ENCODE measurements around the gene EFNB2.

EFNB2 gene

DNA sequence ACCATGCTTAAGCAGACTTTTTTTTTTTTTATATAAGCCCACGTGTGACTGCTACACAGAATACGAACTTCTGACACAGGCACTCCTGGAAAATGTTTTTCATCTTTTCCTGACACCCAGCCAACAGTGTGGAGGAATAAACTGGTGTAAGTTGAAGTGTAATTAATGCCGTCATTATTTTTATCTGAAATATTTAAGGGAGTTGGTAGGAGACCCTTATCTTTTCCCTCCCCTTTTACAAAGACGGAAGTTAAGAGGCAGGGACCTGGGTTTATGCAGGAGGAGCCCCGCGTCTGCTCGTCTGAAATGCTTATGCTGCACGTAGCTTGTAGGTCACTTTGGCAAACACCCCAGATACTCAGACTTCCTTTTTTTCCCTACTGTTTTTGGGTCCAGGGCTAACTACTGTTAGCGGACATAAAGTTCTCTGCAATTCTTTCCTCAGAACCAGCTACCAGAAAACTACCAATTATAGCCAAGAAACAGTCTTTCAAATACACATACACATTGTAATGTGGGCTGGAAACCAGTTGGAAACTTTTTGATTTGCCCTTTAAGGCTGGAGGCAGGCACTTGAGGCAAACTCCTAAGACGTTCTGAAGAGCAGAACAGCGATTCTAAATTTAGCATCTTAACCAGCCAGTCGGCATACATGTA is 50.8 kb downstream of the EFNB2 start:
- H3K9me3 ChIP-seq (ENCODE audit: control insufficient read depth, low read length), result no peaks in the 10 kb centered on the region
- no peak overlapping the region for H3K14ac ChIP-seq (ENCODE audit: low read length in 2 of 2)
- no peak overlapping the region for H2BK5ac ChIP-seq (ENCODE audit: low read depth, low read length, poor library complexity, severe bottlenecking)
- no peaks in the 10 kb centered on the region for H3K4me1 ChIP-seq (ENCODE audit: control insufficient read depth, insufficient read depth, low read depth, low read length)
- H4K91ac ChIP-seq (ENCODE audit: low read length), result no peak overlapping the region
- no peak overlapping the region for H3K23ac ChIP-seq (ENCODE audit: low read length in 2 of 2)
- no peak overlapping the region for H2AK5ac ChIP-seq (ENCODE audit: low read length, severe bottlenecking)
- WGBS, result 87% methylated on average over 8 of the region's 12 CpGs
- H3K79me1 ChIP-seq (replicated peaks; ENCODE audit: low read length, poor library complexity, severe bottlenecking), result no peaks in the 10 kb centered on the region
- H3K4ac ChIP-seq (ENCODE audit: low read depth in 1 of 2, low read length in 2 of 2), result no peak overlapping the region
- H2BK12ac ChIP-seq (ENCODE audit: low read length in 2 of 2), result no peak overlapping the region
- DNase-seq, result no peak
- H3K4me3 ChIP-seq (ENCODE audit: insufficient read depth in 1 of 2, low read depth in 1 of 2, low read length in 2 of 2), result no peak overlapping the region
- H4K8ac ChIP-seq (ENCODE audit: low read length), result no peak overlapping the region
- no peak overlapping the region for H3K9ac ChIP-seq (ENCODE audit: low read length)
- no peak overlapping the region for H3K18ac ChIP-seq (ENCODE audit: low read depth in 1 of 2, low read length in 2 of 2)
- H3K27me3 ChIP-seq (ENCODE audit: control insufficient read depth in 1 of 2, insufficient read depth in 1 of 2, low read length in 2 of 2), result peaks cover 0 to 10% of the 10 kb centered on the region in 2 experiments
- no peak overlapping the region for H2BK120ac ChIP-seq (ENCODE audit: low read depth, low read length)
- no peak overlapping the region for H2BK15ac ChIP-seq (ENCODE audit: low read depth, poor library complexity, severe bottlenecking)
- no peak overlapping the region for H3K27ac ChIP-seq (ENCODE audit: low read length, poor library complexity, severe bottlenecking)
- H3K4me2 ChIP-seq (ENCODE audit: low read length, poor library complexity, severe bottlenecking), result no peak overlapping the region
- no peak overlapping the region for H2AFZ ChIP-seq (ENCODE audit: low read depth, low read length)
- no peaks in the 10 kb centered on the region for H3K36me3 ChIP-seq (ENCODE audit: control insufficient read depth in 1 of 2, insufficient read depth in 2 of 2, low read depth in 1 of 2, low read length in 2 of 2)

DNA sequence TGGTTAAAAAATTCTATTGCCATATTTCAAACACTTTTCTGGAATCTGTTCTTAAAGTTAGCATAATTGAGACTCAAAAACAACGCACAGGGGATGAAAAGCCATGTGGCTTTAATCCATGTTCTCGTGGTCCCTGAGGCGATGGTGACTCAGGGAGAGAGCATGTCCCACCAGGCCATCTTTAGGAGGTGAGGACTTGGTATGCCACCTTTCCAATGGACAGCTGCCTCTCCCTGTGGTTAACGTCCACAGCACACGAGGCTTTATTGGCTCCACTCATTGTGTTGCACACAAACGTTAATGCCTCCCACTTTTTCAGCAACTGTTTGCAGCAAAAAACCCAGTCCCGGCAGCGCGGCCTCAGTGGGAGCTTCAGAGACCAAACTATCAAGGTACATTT is 51.4 kb downstream of the EFNB2 start:
- H2BK120ac ChIP-seq (ENCODE audit: low read depth, low read length), result no peak overlapping the region
- H2BK15ac ChIP-seq (ENCODE audit: low read depth, poor library complexity, severe bottlenecking), result no peak overlapping the region
- no peak overlapping the region for H2AK5ac ChIP-seq (ENCODE audit: low read length, severe bottlenecking)
- H3K9me3 ChIP-seq (ENCODE audit: control insufficient read depth, low read length), result no peaks in the 10 kb centered on the region
- no peaks in the 10 kb centered on the region for H3K4me1 ChIP-seq (ENCODE audit: control insufficient read depth, insufficient read depth, low read depth, low read length)
- WGBS, result 91% methylated on average over 9 of the region's 9 CpGs
- no peak overlapping the region for H3K23ac ChIP-seq (ENCODE audit: low read length in 2 of 2)
- H3K9ac ChIP-seq (ENCODE audit: low read length), result no peak overlapping the region
- peaks cover 0 to 10% of the 10 kb centered on the region in 2 experiments for H3K27me3 ChIP-seq (ENCODE audit: control insufficient read depth in 1 of 2, insufficient read depth in 1 of 2, low read length in 2 of 2)
- H3K14ac ChIP-seq (ENCODE audit: low read length in 2 of 2), result peak overlapping the region in 1 of 2 experiments; percentile 2
- no peak overlapping the region for H3K27ac ChIP-seq (ENCODE audit: low read length, poor library complexity, severe bottlenecking)
- H4K91ac ChIP-seq (ENCODE audit: low read length), result no peak overlapping the region
- H3K36me3 ChIP-seq (ENCODE audit: control insufficient read depth in 1 of 2, insufficient read depth in 2 of 2, low read depth in 1 of 2, low read length in 2 of 2), result no peaks in the 10 kb centered on the region
- H2AFZ ChIP-seq (ENCODE audit: low read depth, low read length), result no peak overlapping the region
- no peak for DNase-seq
- no peak overlapping the region for H3K4me2 ChIP-seq (ENCODE audit: low read length, poor library complexity, severe bottlenecking)
- no peak overlapping the region for H3K4me3 ChIP-seq (ENCODE audit: insufficient read depth in 1 of 2, low read depth in 1 of 2, low read length in 2 of 2)
- H2BK5ac ChIP-seq (ENCODE audit: low read depth, low read length, poor library complexity, severe bottlenecking), result no peak overlapping the region
- H3K4ac ChIP-seq (ENCODE audit: low read depth in 1 of 2, low read length in 2 of 2), result no peak overlapping the region
- no peak overlapping the region for H2BK12ac ChIP-seq (ENCODE audit: low read length in 2 of 2)
- no peak overlapping the region for H4K8ac ChIP-seq (ENCODE audit: low read length)
- no peak overlapping the region for H3K18ac ChIP-seq (ENCODE audit: low read depth in 1 of 2, low read length in 2 of 2)
- H3K79me1 ChIP-seq (replicated peaks; ENCODE audit: low read length, poor library complexity, severe bottlenecking), result no peaks in the 10 kb centered on the region

DNA sequence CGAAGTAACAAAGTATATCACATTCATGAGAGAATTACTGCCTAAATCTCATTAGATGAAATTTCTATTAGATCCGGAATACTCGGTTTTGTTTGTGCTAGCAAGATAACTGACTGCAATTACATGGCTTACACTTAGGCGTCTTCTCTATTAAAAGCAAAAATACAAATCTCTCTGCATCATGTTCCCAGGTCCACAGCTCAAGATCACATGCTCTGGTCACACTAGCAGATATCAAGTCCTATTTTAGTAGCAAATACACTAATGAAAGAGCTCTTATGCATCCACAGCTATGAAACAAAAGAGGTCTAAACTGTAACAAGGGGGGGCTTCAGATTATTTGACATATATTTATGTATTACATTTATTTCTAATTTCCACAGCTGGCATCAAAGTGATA is 53.5 kb downstream of the EFNB2 start:
- Histone ChIP-seq H4K8ac (ENCODE audit: low read length) (no peak overlapping the region), H2BK15ac (ENCODE audit: low read depth, poor library complexity, severe bottlenecking) (no peak overlapping the region), H3K36me3 (ENCODE audit: control insufficient read depth in 1 of 2, insufficient read depth in 2 of 2, low read depth in 1 of 2, low read length in 2 of 2) (no peaks in the 10 kb centered on the region), H3K79me1 (replicated peaks; ENCODE audit: low read length, poor library complexity, severe bottlenecking) (no peaks in the 10 kb centered on the region), H3K4me2 (ENCODE audit: low read length, poor library complexity, severe bottlenecking) (no peak overlapping the region), H3K14ac (ENCODE audit: low read length in 2 of 2) (no peak overlapping the region), H3K4me1 (ENCODE audit: control insufficient read depth, insufficient read depth, low read depth, low read length) (no peaks in the 10 kb centered on the region), H3K18ac (ENCODE audit: low read depth in 1 of 2, low read length in 2 of 2) (no peak overlapping the region), H2AFZ (ENCODE audit: low read depth, low read length) (no peak overlapping the region), H3K9me3 (ENCODE audit: control insufficient read depth, low read length) (no peaks in the 10 kb centered on the region), H4K91ac (ENCODE audit: low read length) (no peak overlapping the region), H3K27ac (ENCODE audit: low read length, poor library complexity, severe bottlenecking) (no peak overlapping the region), H3K23ac (ENCODE audit: low read length in 2 of 2) (no peak overlapping the region), H2AK5ac (ENCODE audit: low read length, severe bottlenecking) (no peak overlapping the region), H3K9ac (ENCODE audit: low read length) (no peak overlapping the region), H3K4ac (ENCODE audit: low read depth in 1 of 2, low read length in 2 of 2) (no peak overlapping the region), H3K4me3 (ENCODE audit: insufficient read depth in 1 of 2, low read depth in 1 of 2, low read length in 2 of 2) (no peak overlapping the region), H2BK120ac (ENCODE audit: low read depth, low read length) (no peak overlapping the region), H2BK12ac (ENCODE audit: low read length in 2 of 2) (no peak overlapping the region), H2BK5ac (ENCODE audit: low read depth, low read length, poor library complexity, severe bottlenecking) (no peak overlapping the region), H3K27me3 (ENCODE audit: control insufficient read depth in 1 of 2, insufficient read depth in 1 of 2, low read length in 2 of 2) (peaks cover 0 to 10% of the 10 kb centered on the region in 2 experiments)
- no peak for DNase-seq
- 97% methylated on average over 4 of the region's 4 CpGs for WGBS

DNA sequence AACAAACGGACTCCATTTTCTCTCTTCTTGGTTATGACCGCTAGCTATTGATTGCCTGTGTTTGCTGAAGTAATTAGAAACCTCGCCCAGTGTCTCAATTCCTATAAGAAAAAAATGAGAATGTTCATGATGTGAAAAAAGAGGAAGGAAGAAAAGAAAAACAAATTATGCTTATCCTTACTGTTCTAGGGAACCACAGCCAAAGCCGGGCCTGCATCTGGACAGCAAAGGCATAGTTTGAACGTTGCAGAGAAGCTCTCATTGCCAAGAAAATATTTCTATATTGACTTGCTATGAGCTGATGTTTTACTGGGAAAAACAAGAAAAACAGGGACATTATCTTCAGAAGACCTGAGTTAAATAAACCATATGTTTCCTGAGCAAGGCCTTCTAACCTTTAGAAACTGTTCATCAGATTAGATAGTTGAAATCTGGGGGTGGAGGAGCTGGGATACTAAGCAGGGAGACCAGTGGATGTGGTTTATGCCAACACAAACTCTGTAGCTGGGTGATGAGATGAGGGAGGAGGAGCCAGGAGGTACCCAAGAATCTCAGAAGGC is 55.0 kb downstream of the EFNB2 start:
- Histone ChIP-seq H2BK15ac (ENCODE audit: low read depth, poor library complexity, severe bottlenecking) (peak overlapping the region; percentile 54), H4K8ac (ENCODE audit: low read length) (no peak overlapping the region), H3K4me2 (ENCODE audit: low read length, poor library complexity, severe bottlenecking) (no peak overlapping the region), H3K23ac (ENCODE audit: low read length in 2 of 2) (no peak overlapping the region), H3K4me3 (ENCODE audit: insufficient read depth in 1 of 2, low read depth in 1 of 2, low read length in 2 of 2) (no peak overlapping the region), H4K91ac (ENCODE audit: low read length) (no peak overlapping the region), H3K4ac (ENCODE audit: low read depth in 1 of 2, low read length in 2 of 2) (no peak overlapping the region), H3K4me1 (ENCODE audit: control insufficient read depth, insufficient read depth, low read depth, low read length) (no peaks in the 10 kb centered on the region), H2BK12ac (ENCODE audit: low read length in 2 of 2) (no peak overlapping the region), H3K79me1 (replicated peaks; ENCODE audit: low read length, poor library complexity, severe bottlenecking) (no peaks in the 10 kb centered on the region), H2AK5ac (ENCODE audit: low read length, severe bottlenecking) (no peak overlapping the region), H3K9me3 (ENCODE audit: control insufficient read depth, low read length) (no peaks in the 10 kb centered on the region), H2BK5ac (ENCODE audit: low read depth, low read length, poor library complexity, severe bottlenecking) (no peak overlapping the region), H3K9ac (ENCODE audit: low read length) (no peak overlapping the region), H3K27me3 (ENCODE audit: control insufficient read depth in 1 of 2, insufficient read depth in 1 of 2, low read length in 2 of 2) (peaks cover 0 to 2% of the 10 kb centered on the region in 2 experiments), H3K14ac (ENCODE audit: low read length in 2 of 2) (no peak overlapping the region), H3K18ac (ENCODE audit: low read depth in 1 of 2, low read length in 2 of 2) (no peak overlapping the region), H3K27ac (ENCODE audit: low read length, poor library complexity, severe bottlenecking) (no peak overlapping the region), H3K36me3 (ENCODE audit: control insufficient read depth in 1 of 2, insufficient read depth in 2 of 2, low read depth in 1 of 2, low read length in 2 of 2) (no peaks in the 10 kb centered on the region), H2AFZ (ENCODE audit: low read depth, low read length) (no peak overlapping the region), H2BK120ac (ENCODE audit: low read depth, low read length) (no peak overlapping the region)
- DNase-seq, result no peak
- over 99% methylated on average over 3 of the region's 5 CpGs for WGBS

Data from mesenchymal stem cell (in vitro differentiated cells and primary cell).